GM12891 (cell line): ENCODE data around the gene HNRNPA1.

Experiments used
- PAX5 ChIP-seq: IDR thresholded peaks from 2 replicates; pipeline ENCODE4 v1.6.1; 2011; ENCODE audit warnings: low read length, moderate library complexity, mild to moderate bottlenecking; ENCODE audit not compliant: insufficient read depth, severe bottlenecking
- POLR2A ChIP-seq: IDR thresholded peaks from 2 replicates; pipeline ENCODE4 v1.6.1; 2011; ENCODE audit warnings: low read depth, low read length, control low read depth
- POLR2AphosphoS5 ChIP-seq: IDR thresholded peaks from 2 replicates; pipeline ENCODE4 v1.6.1; 2011; ENCODE audit warnings: low read depth, low read length, control low read depth
- POU2F2 ChIP-seq: IDR thresholded peaks from 2 replicates; pipeline ENCODE4 v1.6.1; 2011; ENCODE audit warnings: low read depth, mild to moderate bottlenecking, control low read depth, low read length, moderate library complexity

DNA sequence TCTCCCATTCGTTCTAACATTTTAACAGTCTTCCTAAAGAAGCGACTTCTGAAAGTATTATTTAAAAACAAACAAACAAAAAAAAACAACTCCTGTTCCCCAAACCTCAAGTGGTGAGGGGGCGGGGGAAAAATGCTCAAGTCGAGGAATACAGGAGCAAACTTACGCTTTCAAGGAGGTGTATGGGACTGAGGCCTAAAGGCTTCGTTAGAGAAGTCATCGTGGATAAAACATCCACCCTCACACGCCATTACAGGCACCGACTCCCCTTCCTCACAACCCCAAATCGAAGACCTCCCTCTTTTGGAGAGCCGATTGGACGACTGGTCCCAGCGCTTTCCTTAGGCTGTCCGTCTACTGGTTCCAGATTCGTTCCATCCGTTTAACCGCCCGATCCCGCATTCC is 1.3 kb upstream of the HNRNPA1 start:
- TF ChIP-seq POLR2A: no peak
- TF ChIP-seq PAX5: no peak
- TF ChIP-seq POLR2AphosphoS5: no peak
- TF ChIP-seq POU2F2: no peak
